GM08714 (cell line): ENCODE results near the gene AKAP8.
A peak's percentile ranks its signal among the peaks of the same experiment; 100 is the strongest.
"Not testable (repeated sequence)": the region's sequence is repeated elsewhere in the genome, so short reads cannot be mapped to it uniquely, and the experiment has no call there.

ENCODE experiments used
- H3K4me3 ChIP-seq: fragments of 200-500 bp; sonication (Bioruptor generic); 2 replicates; pipeline ENCODE4 v1.5.1; 2014; ENCODE audit warnings: mild to moderate bottlenecking, low read length, inconsistent platforms
- ZNF274 ChIP-seq: IDR thresholded peaks from 2 replicates; pipeline ENCODE4 v1.6.1; 2012; ENCODE audit warnings: mild to moderate bottlenecking, low read depth, low read length

Gene AKAP8

DNA sequence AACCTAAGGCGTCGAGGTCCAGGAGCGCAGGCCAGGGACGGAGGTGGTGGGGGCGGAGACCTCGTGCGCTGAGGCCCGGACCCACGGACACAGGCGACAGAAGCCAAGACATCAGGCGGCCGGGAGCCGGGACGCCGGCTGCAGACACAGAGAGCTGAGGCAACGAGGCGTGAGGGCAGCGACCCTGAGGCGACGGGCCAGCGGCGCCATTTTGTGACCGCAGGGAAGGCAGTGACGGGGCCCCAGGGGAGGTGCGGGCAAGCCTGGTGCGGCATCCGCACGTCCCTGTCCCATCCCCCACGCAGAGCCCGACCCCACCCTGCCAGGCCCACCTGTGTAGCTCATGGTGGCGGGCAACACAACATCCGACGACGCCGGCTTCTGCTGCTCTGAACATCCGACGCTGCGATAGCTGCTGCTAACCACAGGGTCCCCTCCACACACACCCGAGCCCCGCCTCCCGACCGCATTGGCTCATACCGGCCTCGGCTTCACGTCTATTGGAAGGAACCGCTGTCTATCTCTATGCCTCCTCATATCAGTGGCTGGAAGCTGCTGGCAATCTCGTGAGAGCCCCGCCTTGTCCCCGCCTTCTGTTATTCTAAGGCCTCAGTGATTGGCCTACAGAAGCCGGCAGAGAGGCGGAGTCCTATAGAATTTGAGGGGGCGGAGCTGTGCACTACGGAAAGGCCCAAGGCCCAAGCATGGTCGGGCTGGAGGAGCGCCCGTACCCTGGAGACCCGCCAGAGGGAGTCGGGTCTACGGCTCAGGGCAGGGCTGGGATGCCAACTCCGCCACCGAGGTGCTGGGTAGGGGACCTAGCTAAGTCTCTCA lies 39.2 kb upstream of the AKAP8 start, which contains the start of gene AKAP8L:
Gene AKAP8L, minus strand, starts transcription at position 410 of the 834 bp plus-strand sequence. Its CDS starts 65 bp downstream, at position 345.
- TF ChIP-seq ZNF274, result no peak
- H3K4me3 ChIP-seq, result peak within 1 kb of the TSS; percentile 93

DNA sequence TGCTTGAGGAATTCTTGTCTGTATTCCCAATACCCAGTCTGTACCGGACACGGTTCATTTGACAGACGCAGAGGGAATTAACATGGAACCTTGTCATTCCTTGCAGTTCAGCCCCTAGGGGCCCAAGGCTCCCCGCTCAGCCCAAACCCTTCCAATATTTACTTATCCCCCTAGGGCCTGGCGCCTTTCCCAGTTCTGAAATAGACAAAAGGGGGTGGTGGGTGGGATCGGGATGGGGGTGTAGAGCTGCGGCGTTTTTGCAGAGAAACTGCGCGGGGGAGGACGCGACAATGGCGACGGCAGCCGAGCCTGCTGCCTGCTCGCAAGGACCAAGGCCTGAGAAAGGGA lies 38.6 kb upstream of the AKAP8 start:
- peak overlapping the region; percentile 93 for H3K4me3 ChIP-seq
- TF ChIP-seq ZNF274, result no peak

- no peak for TF ChIP-seq ZNF274
- H3K4me3 ChIP-seq, result peak overlapping the region; percentile 93
Observed at GRCh38 chr19:15417699-15418098, 38.1 kb upstream of the AKAP8 start.

GRCh38 chr19:15412832-15413231 lies 33.2 kb upstream of the AKAP8 start:
- TF ChIP-seq ZNF274, result no peak
- H3K4me3 ChIP-seq, result no peak overlapping the region

- H3K4me3 ChIP-seq, result not testable (repeated sequence)
Observed at GRCh38 chr19:15411351-15411750, 31.8 kb upstream of the AKAP8 start.

GRCh38 chr19:15404780-15405211 lies 25.2 kb upstream of the AKAP8 start:
- no peak overlapping the region for H3K4me3 ChIP-seq
- TF ChIP-seq ZNF274, result no peak

DNA sequence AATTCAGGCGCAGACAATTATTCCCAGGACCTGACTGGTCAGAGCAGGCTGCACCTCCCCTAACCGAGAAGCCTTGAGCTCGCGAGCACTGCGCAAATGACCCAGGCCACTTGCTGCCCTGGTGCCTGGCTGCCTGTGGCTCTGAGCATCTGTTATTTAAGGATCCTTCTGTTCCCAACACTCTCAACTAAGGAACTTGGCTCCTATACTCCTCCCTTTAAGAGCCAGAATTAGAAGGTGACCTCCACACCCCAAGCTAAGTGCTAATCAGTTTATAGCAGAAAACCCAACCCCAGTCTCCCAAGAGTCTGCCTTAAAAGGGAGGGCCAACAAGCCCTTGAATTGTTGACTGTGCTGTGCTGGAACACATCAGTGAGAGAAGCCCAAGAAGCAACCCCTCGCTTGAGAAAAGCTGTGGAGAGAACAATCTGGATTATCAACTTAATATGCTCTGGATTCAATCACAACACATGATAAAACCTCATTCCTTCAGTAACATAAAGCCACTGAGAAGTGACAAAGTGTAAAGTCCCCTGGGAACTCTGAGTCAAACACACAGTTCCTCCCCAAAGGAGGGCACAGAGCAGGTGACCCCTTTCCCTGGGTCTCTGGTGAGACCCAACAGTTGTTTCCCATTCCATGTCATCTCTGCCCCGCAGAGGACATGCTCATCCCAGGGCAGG lies 24.7 kb upstream of the AKAP8 start:
- H3K4me3 ChIP-seq, result no peak overlapping the region
- TF ChIP-seq ZNF274, result no peak

DNA sequence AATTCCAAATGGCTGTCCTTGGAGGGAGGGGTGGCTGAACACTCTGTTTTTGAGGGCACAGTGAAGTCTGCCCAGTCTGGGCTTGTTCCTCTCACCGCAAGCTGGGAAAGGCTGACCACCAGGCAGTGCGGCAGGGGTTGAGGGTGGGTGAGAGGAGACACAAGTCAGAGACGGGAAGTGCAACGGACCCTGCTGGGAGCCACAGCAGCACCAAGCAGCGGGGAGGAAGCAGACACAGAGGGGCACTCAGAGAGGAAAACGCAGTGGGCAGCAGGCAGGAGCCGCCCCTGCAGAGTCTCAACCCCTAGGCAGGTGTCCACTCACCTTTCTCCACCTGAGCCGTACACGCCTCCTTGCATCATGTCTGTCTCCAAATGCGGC lies 23.6 kb upstream of the AKAP8 start:
- no peak overlapping the region for H3K4me3 ChIP-seq
- TF ChIP-seq ZNF274, result no peak

GRCh38 chr19:15402411-15403150 lies 23.0 kb upstream of the AKAP8 start:
- TF ChIP-seq ZNF274, result no peak

GRCh38 chr19:15401397-15401710 lies 21.8 kb upstream of the AKAP8 start:
- TF ChIP-seq ZNF274, result no peak
- H3K4me3 ChIP-seq, result no peak overlapping the region

More at GRCh38 chr19:15402411-15403150, 23.0 kb upstream of the AKAP8 start:
- no peak overlapping the region for H3K4me3 ChIP-seq

- no peak for TF ChIP-seq ZNF274
- H3K4me3 ChIP-seq, result no peak overlapping the region
Observed at GRCh38 chr19:15400521-15401396, 21.2 kb upstream of the AKAP8 start.

GRCh38 chr19:15399635-15400034 lies 20.0 kb upstream of the AKAP8 start:
- no peak overlapping the region for H3K4me3 ChIP-seq
- no peak for TF ChIP-seq ZNF274

DNA sequence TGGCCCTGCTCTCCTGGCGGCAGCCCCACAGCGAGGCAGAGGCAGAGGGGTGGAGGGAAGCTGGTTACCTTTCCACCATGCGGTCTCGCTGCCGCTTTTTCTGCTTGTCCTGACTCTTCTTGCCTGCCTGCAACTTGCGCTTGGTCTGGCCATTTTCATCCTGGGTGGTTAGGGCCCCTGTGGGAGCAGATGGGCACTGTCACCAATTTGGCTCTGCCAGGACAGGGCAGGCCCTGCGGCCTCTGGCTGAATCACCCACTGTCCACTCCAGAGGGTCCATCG lies 19.6 kb upstream of the AKAP8 start:
- no peak for TF ChIP-seq ZNF274

More for the DNA sequence above, 19.6 kb upstream of the AKAP8 start:
- no peak overlapping the region for H3K4me3 ChIP-seq
